Body of pancreas (tissue), 4 donors: ENCODE measurements around the gene PNPLA5.

Source experiments
- CTCF ChIP-seq, 7 experiments: fragments of 450-650 bp in 4 of 7; fragments of 200-600 bp in 3 of 7; sonication (generic) in 3 of 7; IDR thresholded peaks; one replicate each; pipeline ENCODE4 v1.5.1; 2016 to 2019; ENCODE audit warnings: antibody characterized with exemption in 7 of 7
- POLR2A ChIP-seq, 3 donors: fragments of 450-650 bp; IDR thresholded peaks; one replicate each; pipeline ENCODE4 v1.6.1; 2016; ENCODE audit warnings: antibody characterized with exemption in 3 of 3, mild to moderate bottlenecking in 2 of 3

GRCh38 chr22:43854786-43855271, 37.0 kb downstream of the PNPLA5 start:
- no peak for TF ChIP-seq CTCF (IDR thresholded peaks at IDR 0.05)
- no peak for TF ChIP-seq POLR2A (IDR thresholded peaks at IDR 0.05)
